T-helper 9 cell (primary cell): ENCODE results near the gene CACNA2D3.
"Not testable (repeated sequence)": the region's sequence is repeated elsewhere in the genome, so short reads cannot be mapped to it uniquely, and the experiment has no call there.

Source experiments
- DNase-seq: peaks from one replicate; pipeline ENCODE4 v3.0.0-alpha.2; 2020

The CACNA2D3 gene

GRCh38 chr3:54591157-54591556, 468.8 kb downstream of the CACNA2D3 start:
- DNase-seq = no peak

GRCh38 chr3:54593653-54594052, 471.3 kb downstream of the CACNA2D3 start:
- no peak for DNase-seq

GRCh38 chr3:54596087-54596486, 473.7 kb downstream of the CACNA2D3 start:
- DNase-seq = no peak

- no peak for DNase-seq
These were observed 477.4 kb downstream of the CACNA2D3 start for GRCh38 chr3:54599716-54600115.

GRCh38 chr3:54600441-54601204, 478.3 kb downstream of the CACNA2D3 start:
- DNase-seq = no peak

- DNase-seq = no peak
These were observed 482.1 kb downstream of the CACNA2D3 start for GRCh38 chr3:54604495-54604894.

- no peak for DNase-seq
These were observed 485.7 kb downstream of the CACNA2D3 start for GRCh38 chr3:54608041-54608440.

- DNase-seq = no peak
These were observed 496.7 kb downstream of the CACNA2D3 start for GRCh38 chr3:54619053-54619452.

- no peak for DNase-seq
These were observed 497.2 kb downstream of the CACNA2D3 start for GRCh38 chr3:54619531-54619930.

- DNase-seq = no peak
These were observed 498.8 kb downstream of the CACNA2D3 start for GRCh38 chr3:54621184-54621583.

GRCh38 chr3:54622678-54623077, 500.3 kb downstream of the CACNA2D3 start:
- DNase-seq = no peak

GRCh38 chr3:54625805-54626787, 503.7 kb downstream of the CACNA2D3 start:
- no peak for DNase-seq

- DNase-seq = no peak
These were observed 506.6 kb downstream of the CACNA2D3 start for GRCh38 chr3:54628888-54629441.

GRCh38 chr3:54630101-54630623, 507.8 kb downstream of the CACNA2D3 start:
- DNase-seq = no peak

GRCh38 chr3:54631001-54631400, 508.6 kb downstream of the CACNA2D3 start:
- DNase-seq = not testable (repeated sequence)

GRCh38 chr3:54631516-54632325, 509.4 kb downstream of the CACNA2D3 start:
- no peak for DNase-seq

GRCh38 chr3:54632326-54632665, 509.9 kb downstream of the CACNA2D3 start:
- DNase-seq = no peak

- no peak for DNase-seq
These were observed 510.5 kb downstream of the CACNA2D3 start for GRCh38 chr3:54632834-54633233.

GRCh38 chr3:54633444-54634121, 511.2 kb downstream of the CACNA2D3 start:
- no peak for DNase-seq

GRCh38 chr3:54634122-54634469, 511.7 kb downstream of the CACNA2D3 start:
- no peak for DNase-seq

- DNase-seq = not testable (repeated sequence)
These were observed 517.5 kb downstream of the CACNA2D3 start for GRCh38 chr3:54639790-54640372.
